Neuronal stem cell (in vitro differentiated cells): Measurements from ENCODE around the gene ITGB1BP1.
A peak's percentile ranks its signal among the peaks of the same experiment; 100 is the strongest.

Experiments used
- DNase-seq: peaks from one replicate; pipeline ENCODE4 v3.0.0-alpha.2; 2013; ENCODE audit warnings: low spot score
- H2AFZ ChIP-seq: one replicate; pipeline ENCODE4 v1.6.1; 2013; ENCODE audit warnings: mild to moderate bottlenecking, low read length, inconsistent platforms
- H2AK5ac ChIP-seq: 2 replicates; pipeline ENCODE4 v1.6.1; 2013; ENCODE audit warnings: low read depth, mild to moderate bottlenecking, inconsistent platforms, low read length, moderate library complexity, mixed read lengths
- H2BK120ac ChIP-seq: 2 replicates; pipeline ENCODE4 v1.6.1; 2013; ENCODE audit warnings: low read depth, mild to moderate bottlenecking, inconsistent platforms, low read length, moderate library complexity, mixed read lengths
- H2BK12ac ChIP-seq: one replicate; pipeline ENCODE4 v1.6.1; 2013; ENCODE audit warnings: low read length, inconsistent platforms
- H2BK15ac ChIP-seq: 2 replicates; pipeline ENCODE4 v1.6.1; 2013; ENCODE audit warnings: mild to moderate bottlenecking, low read length, inconsistent platforms, mixed read lengths
- H2BK5ac ChIP-seq: one replicate; pipeline ENCODE4 v1.6.1; 2013; ENCODE audit warnings: inconsistent platforms, mild to moderate bottlenecking, low read length, moderate library complexity
- H3K14ac ChIP-seq: one replicate; pipeline ENCODE4 v1.6.1; 2013; ENCODE audit warnings: low read length, inconsistent platforms
- H3K18ac ChIP-seq: 2 replicates; pipeline ENCODE4 v1.6.1; 2013; ENCODE audit warnings: low read length, inconsistent platforms
- H3K23ac ChIP-seq: 2 replicates; pipeline ENCODE4 v1.6.1; 2013; ENCODE audit warnings: low read depth, mild to moderate bottlenecking, mixed read lengths, low read length, inconsistent platforms; ENCODE audit not compliant: poor library complexity
- H3K27ac ChIP-seq: replicated peaks from 3 replicates; pipeline ENCODE4 v1.5.1; 2013; ENCODE audit warnings: low read length, inconsistent platforms
- H3K27me3 ChIP-seq, 3 experiments: 2 replicates each; pipeline ENCODE4 v1.6.1; 2013; ENCODE audit warnings: low read length in 3 of 3, mild to moderate bottlenecking in 2 of 3, inconsistent platforms in 1 of 3, low read depth in 1 of 3, mixed read lengths in 1 of 3, moderate library complexity in 1 of 3; ENCODE audit not compliant: control insufficient read depth in 3 of 3, insufficient read depth in 3 of 3
- H3K36me3 ChIP-seq, 2 donors: replicated peaks in 1 of 2; 2 replicates each; pipeline ENCODE4 v1.6.1; 2013; ENCODE audit warnings: low read length in 2 of 2; ENCODE audit not compliant: control insufficient read depth in 2 of 2, insufficient read depth in 2 of 2
- H3K4ac ChIP-seq: 2 replicates; pipeline ENCODE4 v1.6.1; 2013; ENCODE audit warnings: inconsistent platforms, mild to moderate bottlenecking, low read length, moderate library complexity
- H3K4me1 ChIP-seq, 2 donors: 1 replicate in 1 of 2; 2 replicates in 1 of 2; pipeline ENCODE4 v1.6.1; 2013; ENCODE audit warnings: low read length in 2 of 2, low read depth in 1 of 2; ENCODE audit not compliant: control insufficient read depth in 2 of 2, insufficient read depth in 1 of 2
- H3K4me2 ChIP-seq: one replicate; pipeline ENCODE4 v1.6.1; 2013; ENCODE audit warnings: mild to moderate bottlenecking, low read length, inconsistent platforms; ENCODE audit not compliant: insufficient read depth, poor library complexity, severe bottlenecking
- H3K4me3 ChIP-seq, 2 donors: 2 replicates each; pipeline ENCODE4 v1.5.1; 2013; ENCODE audit warnings: low read length in 2 of 2, mild to moderate bottlenecking in 2 of 2, inconsistent platforms in 1 of 2, moderate library complexity in 1 of 2
- H3K79me1 ChIP-seq: one replicate; pipeline ENCODE4 v1.6.1; 2013; ENCODE audit warnings: low read depth, mild to moderate bottlenecking, inconsistent platforms, low read length, moderate library complexity
- H3K9ac ChIP-seq: one replicate; pipeline ENCODE4 v1.6.1; 2013; ENCODE audit warnings: mild to moderate bottlenecking, low read depth, low read length, inconsistent platforms; ENCODE audit not compliant: poor library complexity
- H3K9me3 ChIP-seq, 2 donors: replicated peaks in 1 of 2; 2 replicates each; pipeline versions ENCODE3 to v1.6.1; 2013; ENCODE audit warnings: low read length in 2 of 2, mild to moderate bottlenecking in 2 of 2, inconsistent platforms in 1 of 2, low read depth in 1 of 2, mixed read lengths in 1 of 2, moderate library complexity in 1 of 2; ENCODE audit not compliant: control insufficient read depth in 2 of 2, insufficient read depth in 1 of 2
- H4K8ac ChIP-seq: one replicate; pipeline ENCODE4 v1.6.1; 2013; ENCODE audit warnings: low read depth, mild to moderate bottlenecking, inconsistent platforms, low read length, moderate library complexity
- H4K91ac ChIP-seq: one replicate; pipeline ENCODE4 v1.6.1; 2013; ENCODE audit warnings: low read length, low read depth, mild to moderate bottlenecking, inconsistent platforms; ENCODE audit not compliant: poor library complexity
- WGBS, 2 donors: extraction: QIAGEN DNeasy Blood & Tissue Kit; methylation state at CpG; one replicate each; pipeline ENCODE4 v1.1.7; 2013; ENCODE audit warnings: missing lambda C conversion rate in 2 of 2, mixed read lengths in 1 of 2; ENCODE audit not compliant: insufficient read length in 2 of 2, insufficient replicate concordance in 1 of 2; ENCODE audit errors: extremely low coverage in 2 of 2; 5-methylcytosine and 5-hydroxymethylcytosine counted together

Gene ITGB1BP1

GRCh38 chr2:9419541-9419940 is 3.8 kb downstream of the ITGB1BP1 start:
- Histone ChIP-seq H3K36me3 (peaks cover 0 to 19% of the 10 kb centered on the region in 2 donors), H3K23ac (no peak overlapping the region), H2BK120ac (no peak overlapping the region), H3K9ac (no peak overlapping the region), H3K4me2 (no peak overlapping the region), H2BK5ac (no peak overlapping the region), H2AK5ac (no peak overlapping the region), H2BK12ac (no peak overlapping the region), H3K27ac (no peak overlapping the region), H3K79me1 (peaks cover 7% of the 10 kb centered on the region), H3K4ac (no peak overlapping the region), H3K27me3 (no peaks in the 10 kb centered on the region), H2BK15ac (no peak overlapping the region), H3K14ac (no peak overlapping the region), H2AFZ (no peak overlapping the region), H3K18ac (no peak overlapping the region), H4K91ac (no peak overlapping the region), H3K4me3 (no peak overlapping the region), H3K4me1 (peaks cover 7 to 11% of the 10 kb centered on the region in 2 donors), H3K9me3 (no peaks in the 10 kb centered on the region), H4K8ac (no peak overlapping the region)
- DNase-seq: no peak
- no CpG with 5 or more reads among the region's 3 CpGs for WGBS, 2 donors

GRCh38 chr2:9418746-9419145 is 4.6 kb downstream of the ITGB1BP1 start:
- Histone ChIP-seq H3K9ac (no peak overlapping the region), H2BK120ac (no peak overlapping the region)
- WGBS, 2 donors: no CpG with 5 or more reads among the region's 4 CpGs

GRCh38 chr2:9417725-9418124 is 5.6 kb downstream of the ITGB1BP1 start:
- Histone ChIP-seq H3K27me3 (no peaks in the 10 kb centered on the region), H3K23ac (no peak overlapping the region), H2BK12ac (no peak overlapping the region), H3K4me1 (peaks cover 4 to 9% of the 10 kb centered on the region in 2 donors), H3K36me3 (peaks cover 0 to 19% of the 10 kb centered on the region in 2 donors), H3K9ac (no peak overlapping the region), H2BK15ac (no peak overlapping the region), H3K79me1 (peaks cover 4% of the 10 kb centered on the region), H2BK5ac (no peak overlapping the region), H4K8ac (no peak overlapping the region), H3K4me3 (no peak overlapping the region), H4K91ac (no peak overlapping the region), H3K4me2 (no peak overlapping the region), H3K18ac (no peak overlapping the region), H3K4ac (no peak overlapping the region), H2BK120ac (no peak overlapping the region), H2AFZ (no peak overlapping the region), H3K14ac (no peak overlapping the region), H2AK5ac (no peak overlapping the region), H3K9me3 (no peaks in the 10 kb centered on the region), H3K27ac (no peak overlapping the region)
- no CpG with 5 or more reads among the region's 3 CpGs for WGBS, 2 donors
- DNase-seq: no peak

More at GRCh38 chr2:9418746-9419145, 4.6 kb downstream of the ITGB1BP1 start:
- no peak overlapping the region for H2AFZ ChIP-seq
- H3K18ac ChIP-seq: no peak overlapping the region
- H3K9me3 ChIP-seq: no peaks in the 10 kb centered on the region
- no peak overlapping the region for H4K8ac ChIP-seq
- H3K79me1 ChIP-seq: peaks cover 4% of the 10 kb centered on the region
- H2BK12ac ChIP-seq: no peak overlapping the region
- no peak overlapping the region for H4K91ac ChIP-seq
- no peak overlapping the region for H3K23ac ChIP-seq
- no peak overlapping the region for H2AK5ac ChIP-seq
- no peak overlapping the region for H3K4ac ChIP-seq
- peaks cover 0 to 18% of the 10 kb centered on the region in 2 donors for H3K36me3 ChIP-seq
- peaks cover 4 to 9% of the 10 kb centered on the region in 2 donors for H3K4me1 ChIP-seq
- H2BK15ac ChIP-seq: no peak overlapping the region
- no peak overlapping the region for H3K14ac ChIP-seq
- H3K4me3 ChIP-seq: no peak overlapping the region
- H2BK5ac ChIP-seq: no peak overlapping the region
- no peaks in the 10 kb centered on the region for H3K27me3 ChIP-seq
- no peak for DNase-seq
- no peak overlapping the region for H3K4me2 ChIP-seq
- no peak overlapping the region for H3K27ac ChIP-seq

GRCh38 chr2:9416962-9417316 is 6.4 kb downstream of the ITGB1BP1 start:
- Histone ChIP-seq H2BK12ac (no peak overlapping the region), H3K79me1 (no peaks in the 10 kb centered on the region), H3K23ac (no peak overlapping the region), H3K27ac (no peak overlapping the region), H2BK15ac (no peak overlapping the region), H3K4me3 (no peak overlapping the region), H2AK5ac (no peak overlapping the region), H3K36me3 (peaks cover 0 to 27% of the 10 kb centered on the region in 2 donors), H3K14ac (no peak overlapping the region), H3K4me2 (no peak overlapping the region), H4K91ac (no peak overlapping the region), H3K27me3 (no peaks in the 10 kb centered on the region), H2BK120ac (no peak overlapping the region), H3K4ac (no peak overlapping the region), H2AFZ (no peak overlapping the region), H3K9ac (no peak overlapping the region), H3K4me1 (peaks cover 0 to 4% of the 10 kb centered on the region in 2 donors), H2BK5ac (peak overlapping the region; percentile 80), H3K18ac (no peak overlapping the region), H3K9me3 (no peaks in the 10 kb centered on the region), H4K8ac (no peak overlapping the region)
- no peak for DNase-seq
- WGBS, 2 donors: no CpG with 5 or more reads among the region's 7 CpGs
